D721Med (cell line): ENCODE data around the gene EID2B.

Source experiments
- DNase-seq: peaks from one replicate; pipeline ENCODE4 v3.0.0; 2011; ENCODE audit warnings: low spot score; ENCODE audit not compliant: insufficient read length
- FAIRE-seq: peaks from 2 replicates; lab custom pipeline; 2011; peaks lifted over from hg19 to GRCh38; lab: Jason Lieb, UNC
- CTCF ChIP-seq: IDR thresholded peaks from 2 replicates; pipeline ENCODE4 v1.5.1; 2012; ENCODE audit warnings: mild to moderate bottlenecking, control low read depth; ENCODE audit not compliant: insufficient read depth; ENCODE audit errors: missing control alignments

The EID2B gene

GRCh38 chr19:39494661-39495060 is 38.0 kb downstream of the EID2B start:
- DNase-seq (no peak), FAIRE-seq (no peak)
- TF ChIP-seq CTCF = no peak

- DNase-seq (no peak), FAIRE-seq (no peak)
- no peak for TF ChIP-seq CTCF
These were observed 39.9 kb downstream of the EID2B start for GRCh38 chr19:39492788-39493187.

GRCh38 chr19:39492225-39492624 is 40.4 kb downstream of the EID2B start:
- TF ChIP-seq CTCF = no peak
- DNase-seq (no peak), FAIRE-seq (no peak)

GRCh38 chr19:39489756-39490155 is 42.9 kb downstream of the EID2B start:
- FAIRE-seq (no peak), DNase-seq (no peak)
- TF ChIP-seq CTCF = no peak

- DNase-seq = no peak
- FAIRE-seq = no peak
- no peak for TF ChIP-seq CTCF
These were observed 49.5 kb downstream of the EID2B start for GRCh38 chr19:39483141-39483540.

- FAIRE-seq = no peak
- no peak for TF ChIP-seq CTCF
- DNase-seq = no peak
These were observed 51.0 kb downstream of the EID2B start for GRCh38 chr19:39481676-39482075.

GRCh38 chr19:39481229-39481545 is 51.5 kb downstream of the EID2B start:
- DNase-seq (no peak), FAIRE-seq (no peak)
- no peak for TF ChIP-seq CTCF
